Limb (tissue), 2 donors: ENCODE results near the gene EPAS1.
"Not testable (repeated sequence)": the region's sequence is repeated elsewhere in the genome, so short reads cannot be mapped to it uniquely, and the experiment has no call there.

Experiments used
- DNase-seq, 2 donors: peaks; one replicate each; pipeline ENCODE4 v3.0.0-alpha.2; 2016; ENCODE audit errors: extremely low spot score in 2 of 2

The EPAS1 gene

DNA sequence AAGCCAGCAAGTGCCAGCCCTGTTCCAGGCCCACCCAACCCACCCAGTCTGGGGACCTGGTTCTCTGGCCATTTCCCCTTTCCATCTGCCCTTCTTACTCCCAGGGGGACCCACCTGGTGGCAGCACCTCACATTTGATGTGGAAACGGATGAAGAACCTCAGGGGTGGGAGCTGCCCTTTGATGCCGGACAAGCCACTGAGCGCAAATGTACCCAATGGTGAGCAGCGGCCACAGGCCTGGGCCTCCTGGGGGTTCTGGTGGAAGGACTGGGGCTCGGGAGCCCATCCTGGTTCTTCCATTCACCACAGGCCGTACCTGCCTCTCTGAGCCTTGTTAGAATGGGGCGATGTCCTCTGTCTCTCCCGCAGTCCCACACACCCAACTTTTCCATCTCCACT lies 84.7 kb downstream of the EPAS1 start:
- no peak for DNase-seq

DNA sequence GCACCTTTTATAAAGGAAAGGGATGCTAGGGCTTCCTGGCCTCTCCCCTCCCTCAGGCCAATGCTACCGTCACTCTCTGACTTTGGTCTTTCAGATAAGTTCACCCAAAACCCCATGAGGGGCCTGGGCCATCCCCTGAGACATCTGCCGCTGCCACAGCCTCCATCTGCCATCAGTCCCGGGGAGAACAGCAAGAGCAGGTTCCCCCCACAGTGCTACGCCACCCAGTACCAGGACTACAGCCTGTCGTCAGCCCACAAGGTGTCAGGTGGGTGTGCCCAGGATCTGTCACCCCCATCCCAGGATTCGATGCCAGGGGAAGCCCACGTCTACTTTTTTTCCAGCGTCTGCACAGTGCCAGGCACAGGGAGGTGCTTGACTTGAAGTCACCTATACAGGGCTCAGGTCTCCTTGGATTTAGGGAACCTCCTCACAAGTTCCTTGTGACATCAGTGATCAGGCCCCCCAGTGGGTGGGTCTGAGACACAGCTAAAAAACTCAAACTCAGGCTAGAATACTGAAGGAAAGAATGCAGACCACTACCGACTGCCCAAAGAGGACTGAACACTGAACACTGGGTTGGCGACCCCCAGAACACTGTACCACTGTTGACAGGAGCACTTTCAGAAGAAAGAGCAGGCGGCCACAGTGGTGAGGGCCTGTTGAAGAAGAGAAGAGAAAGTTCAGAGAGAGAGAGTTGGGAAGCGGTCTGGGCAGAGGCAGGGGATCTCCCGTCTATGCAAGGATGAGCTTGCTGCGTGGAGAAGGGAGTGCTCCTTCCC lies 85.3 kb downstream of the EPAS1 start:
- no peak for DNase-seq

DNA sequence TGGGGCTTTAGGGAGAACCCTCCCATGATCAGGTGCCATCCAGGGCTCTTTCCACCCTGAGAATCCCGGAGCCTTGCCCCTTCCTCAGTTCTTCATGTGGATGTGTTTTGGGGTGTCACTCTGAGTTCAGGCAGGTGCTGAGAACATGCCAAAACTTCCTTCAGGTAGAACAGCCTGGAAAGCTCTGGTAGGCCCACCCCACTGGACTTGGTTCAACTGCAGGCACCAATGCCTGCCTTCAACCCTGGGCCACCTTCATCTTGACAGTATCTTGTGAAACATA lies 85.8 kb downstream of the EPAS1 start:
- no peak for DNase-seq

DNA sequence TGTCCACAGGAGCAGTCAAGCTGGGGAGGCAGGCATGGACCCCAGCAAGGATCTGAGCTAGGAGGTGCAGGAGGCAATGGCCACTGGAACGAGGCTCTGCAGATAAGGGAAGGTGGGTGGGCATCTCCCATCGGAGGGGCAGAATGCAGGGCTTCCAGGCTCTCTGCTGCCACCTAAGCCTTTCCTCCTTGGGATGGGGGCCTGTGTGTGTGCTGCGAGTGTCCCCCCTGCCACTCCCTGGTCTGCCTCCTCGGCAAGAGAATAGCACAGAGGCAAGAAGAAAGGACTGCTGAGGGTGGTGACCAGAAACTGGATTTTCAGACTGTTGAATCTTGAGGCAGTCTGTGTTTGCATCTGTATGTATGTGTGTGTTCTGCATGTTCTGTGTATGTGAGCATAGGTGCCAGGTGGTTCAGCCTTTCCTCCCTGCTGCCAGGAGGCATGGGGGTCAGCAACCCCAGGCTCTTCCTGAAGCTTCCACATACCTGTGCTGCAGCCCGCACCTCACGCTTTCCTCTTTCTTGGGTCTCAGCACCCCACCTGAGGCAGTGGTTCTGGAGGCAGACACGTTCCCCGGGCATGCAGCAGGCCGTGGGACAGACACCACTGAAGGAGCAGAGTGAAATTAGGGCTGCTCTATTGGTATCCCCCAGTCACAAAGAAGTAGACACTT lies 86.7 kb downstream of the EPAS1 start:
- DNase-seq, result no peak

DNA sequence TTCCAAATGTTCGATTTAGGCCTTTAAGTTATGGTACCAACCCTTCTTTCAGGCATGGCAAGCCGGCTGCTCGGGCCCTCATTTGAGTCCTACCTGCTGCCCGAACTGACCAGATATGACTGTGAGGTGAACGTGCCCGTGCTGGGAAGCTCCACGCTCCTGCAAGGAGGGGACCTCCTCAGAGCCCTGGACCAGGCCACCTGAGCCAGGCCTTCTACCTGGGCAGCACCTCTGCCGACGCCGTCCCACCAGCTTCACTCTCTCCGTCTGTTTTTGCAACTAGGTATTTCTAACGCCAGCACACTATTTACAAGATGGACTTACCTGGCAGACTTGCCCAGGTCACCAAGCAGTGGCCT lies 87.2 kb downstream of the EPAS1 start:
- DNase-seq, result no peak

DNA sequence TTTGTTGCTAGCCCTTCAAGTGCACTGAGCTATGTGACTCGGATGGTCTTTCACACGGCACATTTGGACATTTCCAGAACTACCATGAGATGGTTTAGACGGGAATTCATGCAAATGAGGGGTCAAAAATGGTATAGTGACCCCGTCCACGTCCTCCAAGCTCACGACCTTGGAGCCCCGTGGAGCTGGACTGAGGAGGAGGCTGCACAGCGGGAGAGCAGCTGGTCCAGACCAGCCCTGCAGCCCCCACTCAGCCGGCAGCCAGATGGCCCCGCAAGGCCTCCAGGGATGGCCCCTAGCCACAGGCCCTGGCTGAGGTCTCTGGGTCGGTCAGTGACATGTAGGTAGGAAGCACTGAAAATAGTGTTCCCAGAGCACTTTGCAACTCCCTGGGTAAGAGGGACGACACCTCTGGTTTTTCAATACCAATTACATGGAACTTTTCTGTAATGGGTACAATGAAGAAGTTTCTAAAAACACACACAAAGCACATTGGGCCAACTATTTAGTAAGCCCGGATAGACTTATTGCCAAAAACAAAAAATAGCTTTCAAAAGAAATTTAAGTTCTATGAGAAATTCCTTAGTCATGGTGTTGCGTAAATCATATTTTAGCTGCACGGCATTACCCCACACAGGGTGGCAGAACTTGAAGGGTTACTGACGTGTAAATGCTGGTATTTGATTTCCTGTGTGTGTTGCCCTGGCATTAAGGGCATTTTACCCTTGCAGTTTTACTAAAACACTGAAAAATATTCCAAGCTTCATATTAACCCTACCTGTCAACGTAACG lies 88.8 kb downstream of the EPAS1 start:
- no peak for DNase-seq

DNA sequence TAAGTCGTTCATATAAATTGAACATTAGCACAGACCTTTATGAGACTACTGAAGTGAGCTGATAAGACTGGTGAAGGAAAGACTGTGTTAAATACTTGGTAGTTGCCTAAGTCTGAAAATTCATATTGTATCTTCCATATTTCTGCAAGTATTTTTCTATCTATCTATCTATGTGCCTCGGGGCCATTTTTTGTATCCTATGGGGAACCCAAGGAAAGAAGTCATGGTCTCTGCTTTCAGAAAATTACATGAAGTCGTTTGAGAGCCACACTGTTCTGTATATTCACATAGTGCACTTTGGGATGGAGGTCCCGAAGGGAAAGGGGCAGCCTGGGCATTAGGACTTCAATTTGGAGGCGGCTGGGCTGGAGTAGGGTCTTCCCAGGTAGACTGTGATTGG lies 89.6 kb downstream of the EPAS1 start:
- no peak for DNase-seq

DNA sequence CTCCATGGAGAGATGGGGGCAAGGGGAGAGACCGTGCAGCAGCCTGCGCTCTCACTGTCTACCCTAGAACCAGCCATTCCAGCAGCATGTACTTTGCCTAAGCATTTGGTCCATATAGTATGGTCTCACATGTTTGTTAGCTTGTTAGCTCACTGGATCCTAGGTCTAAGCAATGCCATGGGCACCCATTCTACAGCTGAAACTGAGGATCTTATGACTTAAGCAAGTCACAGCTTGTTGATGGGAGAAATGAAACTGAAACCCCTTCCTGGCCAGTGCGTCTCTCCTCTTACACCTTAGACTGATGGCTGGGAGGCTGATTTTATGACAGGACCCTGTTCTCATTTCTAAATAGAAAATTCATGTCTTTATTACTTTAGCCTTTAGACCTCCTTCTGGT lies 90.1 kb downstream of the EPAS1 start:
- DNase-seq, result no peak

DNA sequence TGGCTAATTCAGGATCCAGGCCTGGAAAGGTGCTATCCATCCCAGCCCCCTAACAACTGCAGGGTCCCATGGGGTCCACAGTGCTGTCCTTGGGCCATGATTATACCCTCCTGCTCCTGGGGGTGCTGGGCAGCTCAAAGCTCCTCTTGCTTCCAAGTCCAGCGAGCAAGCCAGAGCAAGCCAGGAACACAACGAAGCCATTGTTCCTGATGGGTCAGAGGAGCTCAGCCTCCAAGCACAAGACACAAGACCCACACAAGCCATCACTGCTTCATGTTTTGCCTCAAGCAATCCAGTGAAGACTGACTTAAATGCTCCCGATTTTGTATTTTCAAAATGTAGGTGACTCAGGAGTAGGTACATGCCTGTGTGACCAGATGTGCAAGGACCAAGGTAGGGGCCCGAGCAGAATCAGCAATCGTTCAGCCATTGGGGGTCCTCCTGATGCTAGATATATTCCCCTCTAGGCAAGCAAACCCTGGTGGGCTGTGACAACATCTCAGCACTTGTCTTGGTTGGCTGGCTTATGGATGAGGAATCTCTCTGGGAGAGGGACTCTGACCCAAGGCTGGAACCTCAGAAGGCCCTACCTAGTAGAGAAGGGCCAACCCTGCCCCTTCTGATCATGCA lies 90.8 kb downstream of the EPAS1 start:
- no peak for DNase-seq

DNA sequence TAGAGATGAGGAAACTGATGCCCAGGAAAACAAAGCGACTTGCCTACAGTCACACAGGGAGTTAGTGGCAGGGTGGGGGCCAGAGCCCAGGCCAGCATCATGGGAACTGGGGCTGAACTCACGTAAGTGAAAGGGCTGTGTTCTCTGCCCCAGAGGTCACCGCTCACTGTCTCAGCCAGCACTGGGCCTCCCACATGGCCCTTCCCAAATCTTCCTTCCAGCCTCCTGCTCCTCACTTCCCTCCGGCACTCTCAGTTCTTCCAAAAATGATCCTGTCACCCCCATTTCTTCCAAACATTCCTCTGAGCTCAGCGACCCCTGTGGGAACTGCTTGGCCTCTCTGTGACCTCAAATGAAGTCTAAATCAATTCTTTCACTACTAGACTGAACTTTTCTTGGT lies 91.7 kb downstream of the EPAS1 start:
- DNase-seq, result no peak

DNA sequence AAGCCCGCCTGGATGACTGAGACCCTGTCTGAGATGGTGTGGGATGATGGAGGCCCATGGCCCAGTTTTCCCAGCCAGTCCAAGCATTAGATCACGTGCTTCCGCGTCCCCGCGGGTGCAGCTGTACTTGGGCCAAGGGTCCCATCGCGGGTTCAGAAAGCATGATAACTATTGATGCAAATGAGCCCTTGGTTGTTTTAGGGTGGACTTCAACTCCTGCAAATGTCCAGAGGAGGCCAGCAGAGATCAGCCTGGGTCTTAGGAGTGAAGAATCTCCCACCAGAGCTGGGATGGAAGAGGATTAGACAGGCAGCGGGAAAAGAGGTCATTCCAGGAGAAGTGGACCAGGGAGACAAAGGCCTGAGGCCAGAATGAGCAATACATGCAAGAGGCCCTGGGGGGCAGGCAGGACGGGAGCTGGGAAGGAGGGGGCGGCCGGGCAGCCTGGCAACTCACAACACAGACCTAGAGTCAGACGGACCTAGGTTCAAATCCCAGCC lies 92.3 kb downstream of the EPAS1 start:
- DNase-seq, result no peak

DNA sequence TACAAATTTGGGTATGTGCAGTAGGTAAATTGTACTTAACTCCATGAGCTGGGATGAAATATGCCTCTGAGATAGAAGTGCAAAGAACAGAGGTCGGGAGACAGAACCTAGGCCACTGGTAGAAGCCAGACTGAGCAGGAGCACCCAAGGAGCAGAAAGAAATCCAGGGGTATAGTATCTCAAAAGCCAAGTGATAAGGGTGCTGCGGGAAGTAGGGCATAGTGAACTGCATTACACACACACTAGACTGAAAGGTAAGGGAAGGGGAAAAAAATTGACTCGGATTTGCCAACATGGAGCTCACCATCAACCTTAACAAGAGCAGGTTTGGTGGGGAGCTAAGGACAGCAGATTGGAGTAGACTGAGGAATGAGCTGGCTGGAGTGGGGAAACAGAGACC lies 92.8 kb downstream of the EPAS1 start:
- DNase-seq, result no peak

DNA sequence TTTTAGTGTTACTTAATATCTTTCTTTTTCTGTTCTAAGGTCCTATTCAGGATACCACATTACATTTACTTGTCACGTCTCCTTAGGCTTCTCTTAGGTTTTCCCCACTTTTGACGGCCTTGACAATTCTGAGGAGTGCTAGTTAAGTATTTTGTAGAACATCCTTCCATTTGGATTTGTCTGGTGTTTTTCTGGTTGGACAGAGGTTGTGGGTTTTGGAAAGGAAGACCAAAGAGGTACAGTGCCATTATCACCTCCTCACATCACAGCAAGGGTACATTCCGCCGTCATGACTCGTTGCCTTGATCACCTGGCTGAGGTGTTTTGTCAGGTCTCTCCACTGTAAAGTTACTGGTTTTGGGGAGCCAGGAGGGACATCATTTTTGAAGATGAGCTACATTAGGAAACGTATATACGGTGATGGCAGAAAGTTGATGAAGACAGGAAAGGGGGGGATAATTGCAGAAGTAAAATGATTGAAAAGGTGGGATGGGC lies 93.7 kb downstream of the EPAS1 start:
- DNase-seq, result no peak

DNA sequence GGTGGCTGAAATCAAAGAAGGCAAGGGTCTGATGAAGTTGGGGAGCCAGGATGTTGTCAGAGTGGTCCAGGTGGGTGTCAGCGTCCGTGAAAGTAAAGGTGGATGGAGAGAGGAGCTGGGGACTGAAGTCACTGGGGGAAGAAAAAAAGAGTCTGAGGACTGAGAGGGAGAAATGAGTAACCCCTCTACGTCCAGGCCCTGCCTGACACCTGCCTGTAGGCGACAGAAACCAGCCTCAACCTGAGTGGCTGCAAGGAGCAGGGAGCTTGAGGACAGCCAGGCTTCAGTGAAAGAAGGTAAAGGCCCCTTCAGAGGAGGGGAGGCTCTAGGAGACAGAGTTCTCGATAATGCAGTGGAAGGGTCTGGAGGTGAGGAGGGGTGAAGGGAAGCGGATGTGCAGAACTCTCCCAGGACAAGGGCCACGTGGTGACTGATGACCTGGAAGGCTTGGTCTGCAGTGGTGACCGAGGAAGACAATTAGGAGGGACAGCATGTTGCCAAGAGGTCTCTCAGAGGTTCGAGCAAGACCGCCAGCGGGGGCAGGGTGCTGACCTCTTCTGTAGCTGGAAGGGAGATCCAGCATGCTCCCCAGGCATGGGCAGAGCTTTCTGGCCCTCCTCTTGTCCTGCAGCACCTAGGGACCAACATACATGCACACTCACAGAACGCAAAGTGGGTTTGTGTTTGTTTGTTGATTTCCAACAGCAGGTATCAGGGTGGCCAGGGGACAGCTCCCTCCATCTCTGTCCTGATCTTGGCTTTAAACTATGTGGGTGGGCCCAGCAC lies 95.5 kb downstream of the EPAS1 start:
- DNase-seq, result no peak

DNA sequence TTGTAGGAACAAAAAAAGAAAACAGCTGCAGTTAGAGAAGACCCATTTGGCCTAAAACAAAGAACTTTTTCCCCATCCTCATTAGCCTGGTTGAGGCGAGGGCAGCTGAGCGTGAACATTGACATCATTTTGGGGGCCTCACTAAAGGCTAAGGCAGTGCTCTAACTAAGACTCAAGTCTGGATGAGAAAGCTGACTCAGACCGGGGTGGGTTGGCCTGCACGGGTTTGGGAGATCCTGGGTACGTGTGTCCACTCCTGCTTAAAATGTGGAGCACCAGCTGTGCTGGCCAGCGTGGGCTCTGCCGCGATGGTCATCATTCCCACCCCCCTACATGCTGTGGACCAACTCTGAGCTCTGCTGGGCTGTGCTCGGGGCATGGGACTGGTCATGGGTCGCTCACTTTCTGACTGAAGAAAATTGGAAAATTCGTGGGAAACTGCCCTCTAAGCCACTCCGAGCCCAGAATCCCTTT lies 96.2 kb downstream of the EPAS1 start:
- no peak for DNase-seq

DNA sequence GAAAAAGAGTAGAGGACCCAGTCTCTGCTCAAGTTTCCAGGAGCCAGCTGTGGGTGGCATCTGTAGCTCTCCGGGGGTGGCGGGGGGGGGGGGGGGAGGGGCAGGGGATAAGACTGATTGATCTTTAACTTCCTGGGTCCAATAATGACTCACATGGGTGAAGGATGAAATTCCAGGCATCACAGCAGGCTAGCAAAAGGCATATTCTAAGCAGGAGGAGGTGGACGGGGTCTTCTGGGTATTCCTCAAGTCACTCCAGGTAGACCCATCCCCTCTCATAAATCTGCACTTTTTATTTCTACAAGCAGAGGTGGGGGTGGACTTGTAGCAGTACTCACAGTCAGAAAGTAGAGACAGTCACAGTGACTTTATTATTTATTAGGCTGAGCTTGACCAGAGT lies 96.7 kb downstream of the EPAS1 start:
- DNase-seq, result no peak

DNA sequence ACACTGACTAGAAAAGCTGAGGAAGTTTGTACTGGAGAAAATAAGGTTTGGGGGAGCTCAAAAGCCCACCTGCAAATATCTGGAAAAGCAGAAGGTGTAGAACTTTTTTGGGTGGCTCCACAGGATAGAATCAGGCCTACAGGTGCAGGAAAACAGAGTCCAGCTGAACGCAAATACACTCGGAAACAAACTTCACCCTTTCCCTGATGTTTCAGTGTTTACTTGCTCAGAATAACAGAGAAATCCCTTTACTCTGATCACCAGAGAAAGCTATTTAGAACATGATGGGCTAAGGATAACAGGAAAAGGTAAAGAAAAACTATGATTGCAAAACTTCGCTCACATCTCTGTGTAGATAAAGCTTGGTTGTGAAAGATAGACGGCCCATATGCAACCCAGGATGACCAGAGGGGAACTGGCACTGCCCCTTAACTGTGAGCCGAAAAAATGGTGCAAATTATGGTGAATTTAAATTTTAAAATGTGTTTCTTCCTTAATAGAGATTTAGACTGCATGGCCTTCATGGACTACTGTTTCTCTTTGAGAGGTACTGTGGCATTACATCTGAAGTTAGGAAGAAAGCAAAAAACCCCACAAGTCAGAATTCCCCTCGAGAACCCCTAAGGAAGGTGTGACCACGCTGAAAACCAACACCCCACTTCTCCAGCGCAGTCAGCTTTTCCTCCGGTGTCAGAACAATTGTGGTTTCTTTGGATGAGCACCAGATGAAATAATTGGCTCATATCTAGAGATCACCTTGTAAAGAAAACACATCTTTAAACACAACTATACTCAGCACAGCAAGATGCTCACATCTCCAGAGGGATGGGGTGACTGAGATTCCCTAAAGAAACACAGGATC lies 97.7 kb downstream of the EPAS1 start:
- DNase-seq, result no peak

DNA sequence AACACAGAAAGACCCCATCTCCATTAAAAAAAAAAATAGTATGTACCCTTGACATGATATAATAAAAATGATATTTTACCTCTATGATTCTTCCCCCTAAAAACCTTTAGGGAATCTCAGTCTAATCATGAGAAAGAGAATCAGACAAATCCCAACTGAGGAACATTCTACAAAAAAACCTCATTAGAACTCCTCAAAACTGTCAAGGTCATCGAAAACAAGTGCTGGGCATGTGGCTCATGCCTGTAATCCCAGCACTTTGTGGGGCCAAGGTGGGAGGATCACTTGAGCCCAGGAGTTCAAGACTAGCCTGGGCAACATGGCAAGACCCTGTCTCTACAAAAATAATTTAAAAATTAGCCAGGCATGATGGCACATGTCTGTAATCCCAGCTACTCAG lies 98.5 kb downstream of the EPAS1 start:
- DNase-seq, result not testable (repeated sequence)

DNA sequence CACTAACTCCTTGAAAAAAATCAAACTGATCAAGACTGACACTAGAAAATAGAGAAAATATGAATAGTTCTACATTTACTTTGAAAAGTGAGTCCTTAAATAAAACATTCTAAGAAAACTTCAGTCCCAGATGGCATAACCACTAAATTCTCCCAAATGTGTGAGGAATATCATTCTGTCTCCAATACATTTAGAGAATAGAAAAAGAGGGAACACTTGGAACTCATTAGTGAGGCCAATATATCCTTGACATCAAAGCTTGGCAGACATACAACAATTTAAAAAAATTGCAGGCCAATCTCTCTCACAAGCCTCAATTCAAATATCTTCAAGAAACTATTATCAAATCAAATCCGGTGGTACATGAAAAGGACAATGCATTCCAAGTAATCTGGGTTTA lies 102.8 kb downstream of the EPAS1 start:
- no peak for DNase-seq

DNA sequence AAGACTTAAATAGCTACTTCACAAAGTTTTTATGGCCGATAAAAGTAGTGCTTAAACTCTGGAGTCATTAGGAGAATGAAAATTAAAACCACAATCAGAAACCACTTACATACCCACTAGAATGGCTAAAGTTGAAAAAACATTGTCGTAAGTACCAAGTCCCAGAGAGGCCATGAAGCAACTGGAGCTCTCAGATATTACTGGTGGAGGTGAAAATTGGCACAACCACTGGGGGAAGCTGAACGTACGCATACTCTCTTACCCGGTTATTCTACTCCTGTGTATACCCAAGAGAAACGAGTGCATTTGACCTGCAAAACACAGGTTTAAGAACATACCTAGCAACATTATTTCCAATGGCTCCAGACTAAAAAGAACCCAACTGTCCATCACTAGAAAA lies 105.7 kb downstream of the EPAS1 start:
- DNase-seq, result no peak
